WTC11 (cell line): ENCODE data around the gene SNPH. TPM values are rescaled to one million over a fixed set of nuclear protein-coding genes. Genes with fewer than 3 reads are reported as not detected.

Experiments used
- ATAC-seq: fragments of 200-7000 bp; cut with Tn5 transposase; 2 replicates; pipeline ENCODE4 v1.10.0; 2021; ENCODE audit warnings: mild to moderate bottlenecking, moderate library complexity
- CTCF ChIA-PET: fragments of 300-600 bp; sonication (Branson Sonifier 250); formaldehyde crosslinking; loops from one replicate; lab custom pipeline; 2021; ENCODE audit warnings: antibody characterized with exemption; lab: Charles Lee
- POLR2A ChIA-PET: fragments of 350-600 bp; sonication (Branson Sonifier 250); formaldehyde crosslinking; loops from one replicate; lab custom pipeline; 2021; ENCODE audit warnings: antibody characterized with exemption; lab: Charles Lee
- DNase-seq: peaks from one replicate; pipeline ENCODE4 v3.0.0; 2021; ENCODE audit warnings: low spot score
- H3K27ac Mint-ChIP-seq: 2 replicates; pipeline ENCODE4 v1.8.0; 2021; ENCODE audit warnings: mixed read lengths
- H3K27me3 Mint-ChIP-seq: 2 replicates; pipeline ENCODE4 v1.8.0; 2021; ENCODE audit warnings: low read depth, mild to moderate bottlenecking, moderate library complexity, mixed read lengths
- H3K36me3 Mint-ChIP-seq: 2 replicates; pipeline ENCODE4 v1.8.0; 2021; ENCODE audit warnings: mixed read lengths
- H3K4me1 Mint-ChIP-seq: 2 replicates; pipeline ENCODE4 v1.8.0; 2022; ENCODE audit warnings: mixed read lengths
- H3K4me3 Mint-ChIP-seq: 2 replicates; pipeline ENCODE4 v1.8.0; 2021; ENCODE audit warnings: mild to moderate bottlenecking, moderate library complexity, mixed read lengths
- H3K9me3 Mint-ChIP-seq: 2 replicates; pipeline ENCODE4 v1.8.0; 2021; ENCODE audit warnings: mixed read lengths
- AFF4 ChIP-seq: sonication (generic); formaldehyde crosslinking; IDR thresholded peaks from 2 replicates; pipeline ENCODE4 v1.8.1; 2023; ENCODE audit warnings: mild to moderate bottlenecking, missing genetic modification reagents, borderline replicate concordance
- AR ChIP-seq: fragments of 250-450 bp; sonication (Bioruptor Pico); IDR thresholded peaks from 2 replicates; pipeline ENCODE4 v1.9.0; 2021; ENCODE audit warnings: mild to moderate bottlenecking
- E2F5 ChIP-seq: sonication (generic); formaldehyde crosslinking; IDR thresholded peaks from 2 replicates; pipeline ENCODE4 v1.8.1; 2022; ENCODE audit warnings: mild to moderate bottlenecking, moderate library complexity, missing genetic modification reagents
- FOXP1 ChIP-seq: sonication (generic); formaldehyde crosslinking; IDR thresholded peaks from 2 replicates; pipeline ENCODE4 v1.8.0; 2022; ENCODE audit warnings: missing genetic modification reagents, mild to moderate bottlenecking, moderate library complexity, borderline replicate concordance
- HMGA2 ChIP-seq: fragments of 250-450 bp; sonication (Bioruptor Pico); IDR thresholded peaks from 2 replicates; pipeline ENCODE4 v1.4.0; 2021; ENCODE audit warnings: mild to moderate bottlenecking, moderate library complexity
- MXD4 ChIP-seq: fragments of 250-450 bp; sonication (Bioruptor Pico); IDR thresholded peaks from 2 replicates; pipeline ENCODE4 v1.8.0; 2021; ENCODE audit warnings: mild to moderate bottlenecking, moderate library complexity, borderline replicate concordance
- PRDM15 ChIP-seq: sonication (generic); formaldehyde crosslinking; IDR thresholded peaks from 2 replicates; pipeline ENCODE4 v1.8.0; 2022; ENCODE audit warnings: missing genetic modification reagents
- PREB ChIP-seq: sonication (generic); formaldehyde crosslinking; IDR thresholded peaks from 2 replicates; pipeline ENCODE4 v1.8.1; 2022; ENCODE audit warnings: mild to moderate bottlenecking, missing genetic modification reagents, moderate library complexity, borderline replicate concordance
- RORB ChIP-seq: fragments of 250-450 bp; sonication (Bioruptor Pico); IDR thresholded peaks from 2 replicates; pipeline ENCODE4 v1.9.0; 2021; ENCODE audit warnings: mild to moderate bottlenecking
- SOX15 ChIP-seq: fragments of 250-450 bp; sonication (Bioruptor Pico); IDR thresholded peaks from 2 replicates; pipeline ENCODE4 v1.9.0; 2021; ENCODE audit warnings: mild to moderate bottlenecking
- TP53 ChIP-seq: sonication (generic); formaldehyde crosslinking; IDR thresholded peaks from 2 replicates; pipeline ENCODE4 v1.8.1; 2023; ENCODE audit warnings: mild to moderate bottlenecking, missing genetic modification reagents
- ZNF671 ChIP-seq: fragments of 250-450 bp; sonication (Bioruptor Pico); IDR thresholded peaks from 2 replicates; pipeline ENCODE4 v1.8.0; 2021; ENCODE audit warnings: mild to moderate bottlenecking
- total RNA-seq: library from RNA; stranded (reverse); gene quantifications from 3 replicates; pipeline ENCODE4 v1.2.3, GENCODE V29; 2021

Gene SNPH
- total RNA-seq, 1 experiment from 2014 or later, result 3.5 TPM

GRCh38 chr20:1304710-1305515 is 38.8 kb downstream of the SNPH start (continued):
- TF ChIP-seq ZNF671 (CRISPR knock-in tag), result no peak
- TF ChIP-seq FOXP1 (CRISPR knock-in tag), result no peak

GRCh38 chr20:1305712-1306111 is 39.6 kb downstream of the SNPH start:
- peaks cover 3% of the 10 kb centered on the region; the same call in 1 of the 2 replicates for H3K27me3 Mint-ChIP-seq
- ATAC-seq, result no peak
- no peak overlapping the region for H3K4me3 Mint-ChIP-seq
- no peak for DNase-seq
- H3K4me1 Mint-ChIP-seq, result peaks cover 8% of the 10 kb centered on the region
- ChIA-PET CTCF (interaction anchor here (1.2 kb wide), 1 partner anchor 198 kb away, joined by 4 read pairs; no protein-coding TSS in a partner anchor), POLR2A (no interaction called here)
- no peaks in the 10 kb centered on the region for H3K9me3 Mint-ChIP-seq
- H3K36me3 Mint-ChIP-seq, result no peaks in the 10 kb centered on the region
- no peak overlapping the region for H3K27ac Mint-ChIP-seq
- TF ChIP-seq PREB (CRISPR knock-in tag) (no peak), AFF4 (CRISPR knock-in tag) (no peak), E2F5 (no peak), MXD4 (CRISPR knock-in tag) (no peak), SOX15 (no peak), AR (CRISPR knock-in tag) (no peak), TP53 (CRISPR knock-in tag) (no peak), ZNF671 (CRISPR knock-in tag) (no peak), HMGA2 (CRISPR knock-in tag) (no peak)

GRCh38 chr20:1306316-1307135 is 40.4 kb downstream of the SNPH start:
- H3K9me3 Mint-ChIP-seq, result no peaks in the 10 kb centered on the region
- no peak overlapping the region for H3K4me3 Mint-ChIP-seq
- H3K36me3 Mint-ChIP-seq, result no peaks in the 10 kb centered on the region
- DNase-seq (no peak), ATAC-seq (no peak)
- TF ChIP-seq RORB (CRISPR knock-in tag), result no peak
- peak; percentile 95 for TF ChIP-seq PRDM15
- H3K27me3 Mint-ChIP-seq, result 0 out of 2 replicates have a peak, but pooled peaks cover 3% of the 10 kb centered on the region
- ChIA-PET CTCF (interaction anchor here (0.8 kb wide), 1 partner anchor 93 kb away, joined by 3 read pairs; no protein-coding TSS in a partner anchor), POLR2A (no interaction called here)
- no peaks in the 10 kb centered on the region for H3K4me1 Mint-ChIP-seq
- H3K27ac Mint-ChIP-seq, result 0 out of 2 replicates have a peak overlapping the region, but pooled peaks have one; percentile 32
